Activated CD4-positive, alpha-beta T cell treated with anti-CD3 and anti-CD28 coated beads for 24 hours (primary cell): ENCODE results near the gene ADORA2B.
"Not testable (repeated sequence)": the region's sequence is repeated elsewhere in the genome, so short reads cannot be mapped to it uniquely, and the experiment has no call there.

ENCODE experiments used
- DNase-seq, 2 donors: peaks; one replicate each; pipeline ENCODE4 v3.0.0-alpha.2; 2020; ENCODE audit warnings: low read depth in 2 of 2

Gene ADORA2B

DNA sequence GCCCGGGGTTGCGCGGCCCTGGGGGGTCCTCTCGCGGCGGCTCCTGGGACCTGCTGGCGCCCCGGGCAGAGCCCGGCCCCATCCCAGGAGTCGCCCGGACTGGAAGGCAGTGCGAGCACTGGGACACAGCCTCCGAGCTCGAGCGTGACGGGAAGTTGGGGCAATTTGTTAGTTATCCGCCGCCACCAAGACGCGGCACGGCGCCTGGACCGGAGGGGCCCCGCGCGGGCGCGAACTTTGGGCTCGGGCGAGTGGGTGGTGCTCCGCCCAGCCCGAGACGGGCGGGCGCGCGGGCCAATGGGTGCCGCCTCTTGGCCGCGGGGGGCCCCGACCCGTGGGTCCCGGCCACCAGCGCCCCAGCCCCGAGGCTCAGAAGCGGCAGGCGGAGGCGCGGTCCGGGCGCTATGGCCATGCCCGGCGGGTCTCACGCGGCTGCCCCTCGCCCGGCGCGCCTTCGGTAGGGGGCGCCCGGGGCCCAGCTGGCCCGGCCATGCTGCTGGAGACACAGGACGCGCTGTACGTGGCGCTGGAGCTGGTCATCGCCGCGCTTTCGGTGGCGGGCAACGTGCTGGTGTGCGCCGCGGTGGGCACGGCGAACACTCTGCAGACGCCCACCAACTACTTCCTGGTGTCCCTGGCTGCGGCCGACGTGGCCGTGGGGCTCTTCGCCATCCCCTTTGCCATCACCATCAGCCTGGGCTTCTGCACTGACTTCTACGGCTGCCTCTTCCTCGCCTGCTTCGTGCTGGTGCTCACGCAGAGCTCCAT is at the start of gene ADORA2B:
ADORA2B (plus strand) TSS at position 372 of the 768 bp plus-strand sequence; CDS start at position 491, 119 bp downstream.
- DNase-seq: peak; percentile 29 to 45

GRCh38 chr17:15896277-15896676 is 48.7 kb upstream of the ADORA2B start:
- DNase-seq: no peak

GRCh38 chr17:15896834-15897233 is 48.1 kb upstream of the ADORA2B start:
- DNase-seq: no peak

DNA sequence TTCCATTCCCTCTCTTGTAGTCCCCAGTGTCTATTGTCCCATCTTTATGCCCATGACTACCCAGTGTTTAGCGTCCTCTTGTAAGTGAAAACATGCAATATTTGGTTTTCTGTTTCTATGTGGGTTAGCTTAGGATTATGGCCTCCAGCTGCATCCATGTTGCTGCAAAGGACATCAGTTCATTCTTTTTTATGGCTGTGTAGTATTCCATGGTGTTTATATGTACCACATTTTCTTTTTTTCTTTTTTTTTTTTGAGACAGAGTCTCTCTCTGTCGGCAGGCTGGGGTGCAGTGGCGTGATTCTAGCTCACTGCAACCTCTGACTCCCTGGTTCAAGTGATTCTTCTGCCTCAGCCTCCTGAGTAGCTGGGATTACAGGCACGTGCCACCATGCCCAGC is 45.3 kb upstream of the ADORA2B start:
- DNase-seq: not testable (repeated sequence)

DNA sequence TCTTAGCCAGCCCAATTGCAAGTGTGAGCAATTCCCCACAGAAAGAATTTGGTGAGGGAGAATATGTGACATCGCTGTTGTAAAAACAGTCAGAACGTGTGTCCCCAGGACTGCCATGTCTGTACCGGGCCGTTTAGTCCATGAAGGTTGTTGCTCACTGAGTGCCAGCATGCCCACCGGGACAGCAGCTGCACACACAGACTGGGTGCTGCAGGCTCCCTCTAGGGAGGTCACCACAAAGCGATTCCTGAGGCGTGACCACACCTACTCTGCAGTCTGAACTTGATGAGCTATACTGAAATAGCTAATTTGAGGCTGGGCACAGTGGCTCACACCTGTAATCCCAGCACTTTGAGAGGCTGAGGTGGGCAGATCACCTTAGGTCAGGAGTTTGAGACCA is 44.1 kb upstream of the ADORA2B start:
- DNase-seq: no peak

- not testable (repeated sequence) for DNase-seq
Observed at GRCh38 chr17:15905236-15905635, 39.7 kb upstream of the ADORA2B start.

DNA sequence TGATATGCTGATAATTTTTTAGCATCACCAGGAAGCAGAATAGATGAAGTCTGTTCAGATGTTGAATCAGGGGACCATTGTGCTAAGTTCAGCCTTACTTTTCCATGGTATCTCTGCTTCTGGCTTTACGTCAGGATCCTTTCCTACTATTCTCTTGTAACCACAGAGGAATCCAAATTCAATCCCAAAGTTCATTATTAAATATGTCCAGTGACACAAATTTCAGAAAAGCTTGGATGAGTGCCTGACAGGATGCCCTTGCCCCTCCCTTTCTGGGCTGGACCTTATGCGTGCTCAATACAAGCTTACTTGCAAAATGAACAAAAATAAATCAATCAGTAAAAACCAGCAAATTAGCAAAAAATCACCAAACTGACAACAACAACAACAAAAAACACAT is 37.6 kb upstream of the ADORA2B start:
- no peak for DNase-seq

DNA sequence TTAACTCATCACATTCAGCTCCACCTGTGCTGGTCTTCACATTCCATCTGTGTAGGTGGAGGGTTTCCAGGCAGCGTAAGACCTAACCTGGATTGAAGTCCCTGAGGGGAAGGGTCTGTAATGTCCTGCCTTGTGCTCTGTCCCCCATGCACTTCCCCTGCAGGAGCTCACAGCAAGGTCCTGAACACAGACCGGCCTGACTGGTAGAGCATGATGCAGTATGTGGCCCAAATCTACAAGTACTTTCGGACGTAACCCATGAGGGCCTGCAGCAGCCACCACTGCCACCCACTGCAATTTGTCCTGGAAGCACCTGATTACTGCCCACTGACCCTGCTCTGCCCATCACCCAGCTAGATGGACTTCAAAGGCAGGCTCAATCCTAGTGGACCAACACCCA is 36.6 kb upstream of the ADORA2B start:
- DNase-seq: no peak

DNA sequence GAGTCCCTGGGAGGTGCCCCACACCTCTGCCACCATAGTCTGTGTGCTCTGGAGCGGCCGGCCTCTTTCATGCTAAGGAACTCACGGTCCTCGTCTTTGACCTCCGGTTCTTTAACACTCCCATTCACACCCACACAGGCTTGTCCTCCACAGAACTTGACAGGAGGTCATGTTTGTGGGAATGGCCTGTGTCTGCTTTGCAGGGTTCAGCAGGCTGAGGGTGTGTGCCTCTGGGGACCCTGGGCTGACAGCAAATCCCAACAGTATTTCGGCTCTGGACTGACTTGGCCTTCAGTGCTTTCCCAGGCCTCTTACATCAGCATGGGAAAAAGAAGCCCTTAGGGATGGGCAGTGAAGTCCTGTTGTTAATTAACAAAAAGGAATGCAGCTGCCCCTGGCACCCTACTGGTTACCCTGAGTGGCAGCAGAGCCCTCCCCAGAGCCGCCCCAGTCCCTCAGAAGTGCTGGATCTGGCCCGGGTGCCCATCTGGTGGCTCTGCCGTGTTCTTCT is 35.4 kb upstream of the ADORA2B start:
- DNase-seq: no peak

GRCh38 chr17:15910791-15911190 is 34.1 kb upstream of the ADORA2B start:
- no peak for DNase-seq

DNA sequence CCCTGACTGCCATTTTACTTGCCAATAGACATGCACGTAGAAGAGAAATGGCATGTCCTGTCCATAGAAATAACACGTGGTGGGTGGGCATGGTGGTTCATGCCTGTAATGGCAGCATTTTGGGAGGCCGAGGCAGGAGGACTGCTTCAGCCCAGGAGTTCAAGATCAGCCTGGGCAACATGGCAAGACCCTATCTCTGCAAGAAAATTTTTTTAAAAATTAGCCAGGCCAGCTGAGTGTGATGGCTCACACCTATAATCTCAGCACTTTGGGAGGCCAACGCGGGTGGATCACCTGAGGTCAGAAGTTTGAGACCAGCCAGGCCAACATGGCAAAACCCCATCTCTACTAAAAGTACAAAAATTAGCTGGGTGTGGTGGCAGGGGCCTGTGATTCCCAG is 33.2 kb upstream of the ADORA2B start:
- DNase-seq: not testable (repeated sequence)

DNA sequence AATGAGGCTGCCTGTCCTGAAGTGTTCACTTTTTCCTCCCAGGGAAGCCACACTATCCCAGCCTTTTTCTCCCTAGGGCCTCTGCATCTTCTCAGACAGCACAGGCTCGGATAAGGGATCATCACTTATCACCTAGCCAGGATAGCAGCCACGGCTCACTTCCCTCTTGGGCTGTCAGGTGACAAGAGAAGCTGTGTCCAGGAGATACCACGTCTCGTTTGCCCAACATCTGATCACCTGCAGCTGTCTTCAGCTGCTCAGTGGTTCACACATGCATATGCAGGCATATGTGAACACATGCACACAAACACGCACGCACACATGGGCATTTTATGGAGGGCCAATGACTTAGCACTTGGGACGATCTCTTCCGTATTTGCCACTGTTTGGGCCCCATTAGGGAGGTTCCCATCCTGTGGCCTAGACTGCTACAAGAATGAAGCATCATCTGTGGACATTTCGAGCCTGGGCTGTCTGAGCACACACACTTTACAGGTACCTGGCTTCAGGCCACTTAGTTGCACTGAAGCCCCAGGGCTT is 32.4 kb upstream of the ADORA2B start:
- DNase-seq: no peak

- no peak for DNase-seq
Observed at GRCh38 chr17:15913826-15914225, 31.1 kb upstream of the ADORA2B start.

- no peak for DNase-seq
Observed at GRCh38 chr17:15914400-15915170, 30.3 kb upstream of the ADORA2B start.

DNA sequence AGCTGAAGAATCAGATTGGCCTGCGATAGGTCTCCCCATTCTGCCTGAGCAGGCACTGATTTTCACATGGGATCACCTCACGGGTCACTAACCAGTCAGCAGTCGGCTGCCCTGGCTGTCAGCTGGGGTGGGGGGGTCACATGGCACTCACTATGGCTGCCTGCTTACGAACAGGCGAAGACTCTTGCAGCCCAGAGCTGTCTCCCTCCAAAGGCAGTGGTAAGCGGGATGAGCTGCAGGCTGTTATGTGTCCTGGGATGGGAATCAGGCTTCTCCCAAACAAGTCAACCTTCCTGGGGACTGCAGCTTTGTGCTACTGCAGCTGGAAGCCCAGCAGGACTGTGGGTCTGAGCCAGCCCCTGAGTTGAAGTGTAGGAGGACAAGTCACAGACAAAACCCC is 29.0 kb upstream of the ADORA2B start:
- no peak for DNase-seq

GRCh38 chr17:15917021-15917437 is 27.9 kb upstream of the ADORA2B start:
- no peak for DNase-seq

- DNase-seq: no peak
Observed at GRCh38 chr17:15917438-15918027, 27.4 kb upstream of the ADORA2B start.

- no peak for DNase-seq
Observed at GRCh38 chr17:15918261-15918660, 26.7 kb upstream of the ADORA2B start.

GRCh38 chr17:15918661-15919259 is 26.2 kb upstream of the ADORA2B start:
- no peak for DNase-seq

DNA sequence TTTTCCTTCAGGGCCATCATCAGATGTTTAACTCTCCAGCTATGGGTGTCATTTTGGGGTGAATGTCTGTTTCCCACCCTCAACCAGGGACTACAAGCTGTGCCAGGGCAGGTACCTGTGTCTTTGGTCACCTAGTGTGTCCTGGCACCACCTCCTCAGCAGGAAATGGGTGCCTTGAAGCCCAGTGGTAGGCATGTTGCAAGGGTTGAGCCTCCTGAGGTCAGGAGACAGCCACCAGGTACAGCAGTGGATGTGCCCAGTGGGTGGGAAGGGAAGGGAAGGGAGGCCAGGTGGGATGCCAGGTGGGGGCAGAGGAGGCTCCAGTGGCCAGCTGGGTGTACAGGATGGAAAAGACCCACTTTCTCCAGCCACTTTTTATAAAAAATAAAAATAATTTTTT is 25.5 kb upstream of the ADORA2B start:
- no peak for DNase-seq

GRCh38 chr17:15920758-15921239 is 24.1 kb upstream of the ADORA2B start:
- no peak for DNase-seq

DNA sequence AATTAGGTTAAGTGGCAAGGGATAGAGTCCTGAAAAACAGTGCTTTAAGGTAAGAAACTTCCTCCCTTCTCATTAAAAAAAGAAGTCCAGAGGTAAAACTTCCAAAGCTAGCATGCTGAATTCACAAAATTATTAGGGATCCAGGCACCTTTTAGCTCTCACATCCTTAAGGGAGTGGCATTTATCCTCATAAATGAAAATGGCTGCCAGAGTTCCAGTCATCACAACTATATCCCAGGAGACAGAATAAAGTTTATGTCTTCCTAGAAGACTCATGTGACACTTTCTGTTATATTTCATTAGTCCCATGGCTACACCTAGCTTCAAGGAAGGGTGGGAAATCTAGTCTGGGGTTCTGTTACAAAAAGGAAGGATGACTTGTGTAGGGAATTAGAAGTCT is 23.3 kb upstream of the ADORA2B start:
- no peak for DNase-seq
